ENCODE measurements around the gene COP1.

- TF ChIP-seq ZNF274 (IDR thresholded peaks at IDR 0.05; ENCODE audit: low read depth, low read length) (no peak), CTCF (IDR thresholded peaks at IDR 0.05 in 2 of 3, conservative IDR thresholded peaks at IDR 0.05 in 1 of 3; ENCODE audit: borderline replicate concordance in 1 of 3, insufficient read depth in 1 of 3, low read depth in 2 of 3, low read length in 2 of 3) (no peak), ZBTB33 (IDR thresholded peaks at IDR 0.05; ENCODE audit: extremely low read depth, insufficient replicate concordance, low read length) (no peak), POLR2AphosphoS5 (IDR thresholded peaks at IDR 0.05; ENCODE audit: low read depth, low read length) (no peak), EZH2 (IDR thresholded peaks at IDR 0.05) (no peak), FOSL1 (IDR thresholded peaks at IDR 0.05; ENCODE audit: low read depth) (no peak), POLR2A (IDR thresholded peaks at IDR 0.05; ENCODE audit: borderline replicate concordance, extremely low read depth, insufficient read depth, insufficient read length) (no peak), JUND (IDR thresholded peaks at IDR 0.05) (no peak), SP1 (IDR thresholded peaks at IDR 0.05; ENCODE audit: low read depth) (no peak), EZH2phosphoT487 (IDR thresholded peaks at IDR 0.05; ENCODE audit: borderline replicate concordance) (no peak)
- TF ChIP-seq, protein P1, sequence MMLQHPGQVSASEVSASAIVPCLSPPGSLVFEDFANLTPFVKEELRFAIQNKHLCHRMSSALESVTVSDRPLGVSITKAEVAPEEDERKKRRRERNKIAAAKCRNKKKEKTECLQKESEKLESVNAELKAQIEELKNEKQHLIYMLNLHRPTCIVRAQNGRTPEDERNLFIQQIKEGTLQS (IDR thresholded peaks at IDR 0.05) = no peak
- TF ChIP-seq, protein P2, sequence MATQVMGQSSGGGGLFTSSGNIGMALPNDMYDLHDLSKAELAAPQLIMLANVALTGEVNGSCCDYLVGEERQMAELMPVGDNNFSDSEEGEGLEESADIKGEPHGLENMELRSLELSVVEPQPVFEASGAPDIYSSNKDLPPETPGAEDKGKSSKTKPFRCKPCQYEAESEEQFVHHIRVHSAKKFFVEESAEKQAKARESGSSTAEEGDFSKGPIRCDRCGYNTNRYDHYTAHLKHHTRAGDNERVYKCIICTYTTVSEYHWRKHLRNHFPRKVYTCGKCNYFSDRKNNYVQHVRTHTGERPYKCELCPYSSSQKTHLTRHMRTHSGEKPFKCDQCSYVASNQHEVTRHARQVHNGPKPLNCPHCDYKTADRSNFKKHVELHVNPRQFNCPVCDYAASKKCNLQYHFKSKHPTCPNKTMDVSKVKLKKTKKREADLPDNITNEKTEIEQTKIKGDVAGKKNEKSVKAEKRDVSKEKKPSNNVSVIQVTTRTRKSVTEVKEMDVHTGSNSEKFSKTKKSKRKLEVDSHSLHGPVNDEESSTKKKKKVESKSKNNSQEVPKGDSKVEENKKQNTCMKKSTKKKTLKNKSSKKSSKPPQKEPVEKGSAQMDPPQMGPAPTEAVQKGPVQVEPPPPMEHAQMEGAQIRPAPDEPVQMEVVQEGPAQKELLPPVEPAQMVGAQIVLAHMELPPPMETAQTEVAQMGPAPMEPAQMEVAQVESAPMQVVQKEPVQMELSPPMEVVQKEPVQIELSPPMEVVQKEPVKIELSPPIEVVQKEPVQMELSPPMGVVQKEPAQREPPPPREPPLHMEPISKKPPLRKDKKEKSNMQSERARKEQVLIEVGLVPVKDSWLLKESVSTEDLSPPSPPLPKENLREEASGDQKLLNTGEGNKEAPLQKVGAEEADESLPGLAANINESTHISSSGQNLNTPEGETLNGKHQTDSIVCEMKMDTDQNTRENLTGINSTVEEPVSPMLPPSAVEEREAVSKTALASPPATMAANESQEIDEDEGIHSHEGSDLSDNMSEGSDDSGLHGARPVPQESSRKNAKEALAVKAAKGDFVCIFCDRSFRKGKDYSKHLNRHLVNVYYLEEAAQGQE (IDR thresholded peaks at IDR 0.05; ENCODE audit: low read depth) = no peak
- TF ChIP-seq, protein P3, sequence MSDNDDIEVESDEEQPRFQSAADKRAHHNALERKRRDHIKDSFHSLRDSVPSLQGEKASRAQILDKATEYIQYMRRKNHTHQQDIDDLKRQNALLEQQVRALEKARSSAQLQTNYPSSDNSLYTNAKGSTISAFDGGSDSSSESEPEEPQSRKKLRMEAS (IDR thresholded peaks at IDR 0.05) = no peak
These were observed 311.1 kb downstream of the COP1 start for GRCh38 chr1:175895966-175896365.

All from HCT116 (cell line).